Uterus (tissue), 2 donors: Measurements from ENCODE around the gene SLC22A4.

Experiments
- CTCF ChIP-seq, 4 experiments: fragments of 200-600 bp in 2 of 4; fragments of 450-650 bp in 2 of 4; sonication (generic) in 2 of 4; IDR thresholded peaks; one replicate each; pipeline ENCODE4 v1.5.1; 2016 to 2019; ENCODE audit warnings: antibody characterized with exemption in 4 of 4, mild to moderate bottlenecking in 2 of 4, moderate library complexity in 1 of 4
- POLR2A ChIP-seq, 2 donors: fragments of 450-650 bp; IDR thresholded peaks; one replicate each; pipeline ENCODE4 v1.6.1; 2016; ENCODE audit warnings: antibody characterized with exemption in 2 of 2, mild to moderate bottlenecking in 1 of 2, moderate library complexity in 1 of 2

- TF ChIP-seq POLR2A (IDR thresholded peaks at IDR 0.05) (no peak), CTCF (IDR thresholded peaks at IDR 0.05) (no peak)
Measured at GRCh38 chr5:132372127-132372526, 77.9 kb downstream of the SLC22A4 start.
